GM21360 (cell line): Measurements from ENCODE around the gene PLEKHG5.

Experiments
- ATAC-seq: cut with Tn5 transposase; IDR thresholded peaks from one replicate; pipeline ENCODE4 v1.9.1; 2021; ENCODE audit warnings: mild to moderate bottlenecking, moderate library complexity; ENCODE audit not compliant: unreplicated experiment

PLEKHG5 gene, protein sequence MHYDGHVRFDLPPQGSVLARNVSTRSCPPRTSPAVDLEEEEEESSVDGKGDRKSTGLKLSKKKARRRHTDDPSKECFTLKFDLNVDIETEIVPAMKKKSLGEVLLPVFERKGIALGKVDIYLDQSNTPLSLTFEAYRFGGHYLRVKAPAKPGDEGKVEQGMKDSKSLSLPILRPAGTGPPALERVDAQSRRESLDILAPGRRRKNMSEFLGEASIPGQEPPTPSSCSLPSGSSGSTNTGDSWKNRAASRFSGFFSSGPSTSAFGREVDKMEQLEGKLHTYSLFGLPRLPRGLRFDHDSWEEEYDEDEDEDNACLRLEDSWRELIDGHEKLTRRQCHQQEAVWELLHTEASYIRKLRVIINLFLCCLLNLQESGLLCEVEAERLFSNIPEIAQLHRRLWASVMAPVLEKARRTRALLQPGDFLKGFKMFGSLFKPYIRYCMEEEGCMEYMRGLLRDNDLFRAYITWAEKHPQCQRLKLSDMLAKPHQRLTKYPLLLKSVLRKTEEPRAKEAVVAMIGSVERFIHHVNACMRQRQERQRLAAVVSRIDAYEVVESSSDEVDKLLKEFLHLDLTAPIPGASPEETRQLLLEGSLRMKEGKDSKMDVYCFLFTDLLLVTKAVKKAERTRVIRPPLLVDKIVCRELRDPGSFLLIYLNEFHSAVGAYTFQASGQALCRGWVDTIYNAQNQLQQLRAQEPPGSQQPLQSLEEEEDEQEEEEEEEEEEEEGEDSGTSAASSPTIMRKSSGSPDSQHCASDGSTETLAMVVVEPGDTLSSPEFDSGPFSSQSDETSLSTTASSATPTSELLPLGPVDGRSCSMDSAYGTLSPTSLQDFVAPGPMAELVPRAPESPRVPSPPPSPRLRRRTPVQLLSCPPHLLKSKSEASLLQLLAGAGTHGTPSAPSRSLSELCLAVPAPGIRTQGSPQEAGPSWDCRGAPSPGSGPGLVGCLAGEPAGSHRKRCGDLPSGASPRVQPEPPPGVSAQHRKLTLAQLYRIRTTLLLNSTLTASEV

DNA sequence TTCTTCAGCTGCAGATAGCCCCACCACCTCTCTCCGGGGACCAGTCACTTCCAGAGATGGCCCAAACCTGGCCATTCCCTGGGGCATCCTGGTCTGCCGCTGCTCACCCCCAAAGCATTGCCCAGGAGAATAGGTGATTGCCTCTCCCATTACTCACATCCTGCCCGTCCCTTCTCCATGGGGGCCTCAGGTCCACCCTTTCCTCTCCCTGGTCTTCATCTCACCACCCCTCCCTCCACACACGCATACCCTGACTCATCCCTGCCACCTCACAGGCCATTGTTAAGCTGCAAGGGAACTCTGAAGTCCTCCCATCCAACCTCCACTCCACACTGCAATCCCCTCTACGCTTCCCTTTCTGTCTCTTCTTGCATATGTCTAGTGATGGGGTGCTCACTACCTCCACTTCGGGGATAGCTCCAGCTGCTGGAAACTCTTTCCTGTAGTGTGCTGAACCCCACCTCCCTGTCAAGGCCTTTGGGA, at the start of gene PLEKHG5:
Gene PLEKHG5, minus strand, starts transcription at position 188 of the 483 bp plus-strand sequence. CDS start 14,096 bp downstream, outside the sequence.
- no peak for ATAC-seq

- no peak for ATAC-seq
Observed at GRCh38 chr1:6538956-6539355, 47.5 kb upstream of the PLEKHG5 start.

GRCh38 chr1:6536291-6536690, 44.8 kb upstream of the PLEKHG5 start:
- ATAC-seq: no peak

GRCh38 chr1:6535214-6535613, 43.7 kb upstream of the PLEKHG5 start:
- no peak for ATAC-seq

GRCh38 chr1:6534248-6534822, 42.9 kb upstream of the PLEKHG5 start:
- no peak for ATAC-seq

GRCh38 chr1:6531996-6532395, 40.5 kb upstream of the PLEKHG5 start:
- no peak for ATAC-seq

- no peak for ATAC-seq
Observed at GRCh38 chr1:6530504-6531160, 39.2 kb upstream of the PLEKHG5 start.

DNA sequence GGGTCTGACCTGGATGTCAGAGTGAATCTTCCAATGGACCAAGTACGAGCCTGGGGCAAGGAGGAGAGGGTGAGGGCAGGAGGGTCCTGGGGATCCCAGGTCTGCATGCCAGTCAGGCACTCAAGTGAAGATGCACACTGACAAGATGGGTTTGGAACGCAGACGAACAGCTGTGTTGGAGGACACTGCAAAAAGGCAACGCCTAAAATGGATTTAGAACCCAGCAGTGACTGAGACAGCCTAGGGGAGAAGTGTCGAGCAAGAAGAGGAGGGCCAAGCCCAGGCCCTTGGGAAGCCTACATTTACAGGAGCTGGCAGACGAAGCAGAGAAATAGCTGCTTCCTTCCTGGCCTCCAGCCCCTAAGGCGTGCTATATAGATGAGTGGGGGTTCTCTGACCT, 37.0 kb upstream of the PLEKHG5 start:
- no peak for ATAC-seq

DNA sequence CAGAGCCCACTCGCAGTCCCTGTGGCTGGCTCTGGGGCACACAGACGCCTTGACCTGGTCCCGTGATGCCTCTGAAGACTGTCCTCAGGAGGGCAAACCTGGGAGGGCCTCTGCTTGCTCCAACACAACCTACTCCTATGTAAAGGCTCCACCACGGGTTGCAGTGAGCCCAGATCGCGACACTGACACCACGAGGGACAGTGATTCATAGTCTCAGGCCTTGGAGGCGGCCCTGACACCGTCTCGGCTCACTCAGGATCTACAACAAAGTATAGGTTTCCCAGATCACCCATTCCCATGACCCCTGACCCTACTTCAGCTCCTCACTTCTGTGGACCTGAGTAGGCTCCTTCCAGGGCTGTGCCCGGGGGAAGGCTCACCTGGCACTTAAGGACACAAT, 34.8 kb upstream of the PLEKHG5 start:
- no peak for ATAC-seq

DNA sequence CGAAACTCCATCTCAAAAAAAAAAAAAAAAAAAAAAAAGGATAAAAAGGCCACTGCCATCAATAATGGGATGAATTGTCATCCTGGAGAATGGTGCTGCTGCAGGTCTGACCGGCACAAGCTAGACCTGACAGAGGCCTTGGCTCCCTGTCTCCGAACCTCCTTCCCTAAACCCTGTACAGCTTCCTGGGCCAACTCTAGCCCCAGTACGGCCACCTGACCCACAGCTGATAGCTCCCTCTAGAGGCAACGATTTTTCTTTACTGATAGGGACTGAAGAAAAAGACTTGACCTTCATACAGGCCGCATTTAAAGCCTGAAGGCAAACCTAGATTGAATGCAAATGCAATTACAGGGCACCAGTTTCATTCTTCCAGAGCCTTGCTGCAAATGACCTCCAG, 32.1 kb upstream of the PLEKHG5 start:
- no peak for ATAC-seq

- no peak for ATAC-seq
Observed at GRCh38 chr1:6521536-6521935, 30.1 kb upstream of the PLEKHG5 start.

DNA sequence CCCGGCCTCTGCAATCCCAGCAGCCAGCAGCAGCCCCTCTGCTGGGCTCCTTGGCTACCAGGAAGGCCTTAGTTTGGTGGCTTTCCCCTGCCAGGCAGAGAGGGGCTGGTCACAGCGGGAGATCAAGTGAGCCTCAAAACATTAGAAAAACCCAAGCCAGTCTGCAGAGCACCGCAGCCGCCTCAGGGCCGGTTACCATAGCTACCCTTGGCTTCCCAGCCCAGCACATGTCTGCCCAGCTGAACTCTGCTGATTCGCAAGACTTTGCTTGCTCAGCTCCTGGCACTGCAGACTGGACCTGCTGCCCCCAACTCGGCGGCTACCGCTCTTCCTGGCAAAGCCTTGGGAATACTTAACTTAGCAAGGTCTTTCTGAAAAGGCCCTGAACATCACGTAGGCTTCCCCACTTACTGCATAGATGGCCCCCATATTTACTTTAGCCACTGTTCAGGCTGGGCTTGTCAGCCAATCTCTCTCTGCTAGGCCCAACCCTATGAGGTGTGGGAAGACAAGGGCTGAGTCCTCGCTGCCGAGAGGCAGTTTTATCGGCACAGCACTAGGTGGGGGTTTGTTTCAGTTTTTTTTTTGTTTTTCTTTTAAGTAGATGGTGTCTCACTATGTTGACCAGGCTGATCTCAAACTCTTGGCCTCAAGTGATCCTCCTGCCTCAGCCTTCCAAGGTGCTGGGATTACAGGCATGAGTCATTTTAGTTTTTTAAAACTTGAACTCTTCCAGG, 28.6 kb upstream of the PLEKHG5 start:
- ATAC-seq: no peak

GRCh38 chr1:6519491-6519934, 28.0 kb upstream of the PLEKHG5 start:
- no peak for ATAC-seq

- no peak for ATAC-seq
Observed at GRCh38 chr1:6517435-6517851, 26.0 kb upstream of the PLEKHG5 start.

GRCh38 chr1:6515771-6516170, 24.3 kb upstream of the PLEKHG5 start:
- no peak for ATAC-seq

DNA sequence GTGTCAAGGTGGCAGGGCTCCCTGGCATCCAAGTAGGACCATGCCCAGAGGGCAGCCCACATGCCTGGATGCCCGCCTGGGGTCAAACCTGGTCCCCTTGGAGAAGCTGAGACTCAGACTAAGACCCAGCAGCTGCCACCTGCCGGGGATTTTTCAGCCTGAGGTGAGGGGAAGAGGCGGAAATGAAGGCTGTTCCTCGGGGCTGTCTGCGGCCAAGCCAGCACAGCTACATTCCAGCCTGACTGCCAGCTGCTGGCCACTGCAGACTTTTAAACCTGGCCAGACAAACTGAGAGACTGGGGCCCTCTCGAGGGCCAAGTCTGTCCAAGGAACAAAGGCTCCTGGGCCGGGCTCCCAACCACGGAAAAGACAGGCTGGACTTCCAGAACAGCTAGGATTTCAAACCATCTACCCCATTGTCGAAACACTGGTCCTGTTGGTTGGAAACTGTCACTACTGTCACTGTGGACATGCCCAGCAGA, 21.9 kb upstream of the PLEKHG5 start:
- no peak for ATAC-seq

- ATAC-seq: no peak
Observed at GRCh38 chr1:6512908-6513280, 21.4 kb upstream of the PLEKHG5 start.

DNA sequence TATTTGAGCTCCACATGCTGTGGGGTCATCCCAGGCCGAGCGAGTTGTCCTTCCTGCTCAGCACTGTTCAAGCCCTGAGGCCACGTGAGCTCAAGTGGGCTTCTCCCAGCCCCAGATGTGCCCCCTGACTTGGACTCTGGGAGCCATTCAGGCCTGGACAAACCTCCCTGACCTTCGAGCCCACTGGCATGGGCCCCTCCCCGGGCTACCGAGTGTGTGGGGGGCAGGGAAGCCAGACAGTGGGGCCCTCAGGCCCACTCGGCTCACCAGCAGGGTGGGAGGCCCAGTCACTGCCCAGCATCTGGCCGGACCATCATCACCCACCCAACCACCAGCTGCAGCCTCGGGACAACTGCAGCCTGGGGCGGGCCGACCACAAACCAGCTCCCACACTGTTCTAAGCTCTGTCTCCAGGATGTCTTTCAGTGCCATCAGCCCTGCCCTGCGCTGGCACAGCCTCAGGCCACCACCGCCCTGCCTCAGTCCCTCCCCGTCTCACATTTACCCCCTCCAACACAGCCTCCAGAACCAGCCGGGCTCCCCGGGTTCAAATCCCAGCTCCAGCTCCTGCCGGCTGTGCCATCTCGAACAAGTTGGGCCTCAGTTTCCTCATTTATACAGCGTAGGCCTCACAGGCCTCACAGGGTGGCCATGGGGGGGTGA, 20.9 kb upstream of the PLEKHG5 start:
- ATAC-seq: no peak

DNA sequence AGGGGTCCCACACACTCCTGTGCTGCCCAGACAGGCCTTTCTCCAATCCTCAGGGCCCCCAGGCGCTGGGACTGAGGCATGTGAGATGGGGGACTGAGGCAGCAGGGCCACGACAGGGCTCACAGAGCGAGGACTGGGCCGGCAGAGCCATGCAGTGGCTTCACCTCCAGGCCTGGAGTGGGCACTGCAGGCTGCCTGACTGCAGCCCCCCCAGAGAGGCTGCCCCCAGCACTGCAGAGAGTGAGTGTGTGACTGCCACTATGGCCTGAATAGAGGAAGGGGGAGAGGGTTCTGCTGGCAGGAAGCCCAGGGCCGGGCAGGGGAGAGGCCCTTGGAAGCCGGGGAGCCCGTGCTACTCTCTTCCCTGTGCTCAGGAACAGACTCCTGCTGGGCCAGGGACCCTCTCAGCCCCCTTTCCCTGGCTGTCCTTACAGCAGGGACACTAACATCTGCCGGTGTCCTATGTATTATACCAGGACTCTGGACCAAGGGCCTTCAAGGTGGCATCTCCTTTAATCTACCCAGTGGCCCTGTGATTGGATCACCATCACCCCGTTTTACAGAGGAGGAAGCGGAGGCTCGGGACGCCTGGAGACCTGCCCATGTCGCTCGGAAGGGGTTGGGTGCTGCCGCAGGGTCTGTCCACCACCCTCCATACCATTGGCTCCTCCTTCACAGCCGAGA, 20.2 kb upstream of the PLEKHG5 start:
- ATAC-seq: no peak
